Anterior cingulate cortex (tissue), 58 donors: ENCODE data around the gene SFXN3.
A peak's percentile ranks its signal among the peaks of the same experiment; 100 is the strongest.

ENCODE experiments used
- DNase-seq, 58 donors: peaks; one replicate each; lab custom pipeline; 2025; lab: John Stamatoyannopoulos, UW

Gene SFXN3

DNA sequence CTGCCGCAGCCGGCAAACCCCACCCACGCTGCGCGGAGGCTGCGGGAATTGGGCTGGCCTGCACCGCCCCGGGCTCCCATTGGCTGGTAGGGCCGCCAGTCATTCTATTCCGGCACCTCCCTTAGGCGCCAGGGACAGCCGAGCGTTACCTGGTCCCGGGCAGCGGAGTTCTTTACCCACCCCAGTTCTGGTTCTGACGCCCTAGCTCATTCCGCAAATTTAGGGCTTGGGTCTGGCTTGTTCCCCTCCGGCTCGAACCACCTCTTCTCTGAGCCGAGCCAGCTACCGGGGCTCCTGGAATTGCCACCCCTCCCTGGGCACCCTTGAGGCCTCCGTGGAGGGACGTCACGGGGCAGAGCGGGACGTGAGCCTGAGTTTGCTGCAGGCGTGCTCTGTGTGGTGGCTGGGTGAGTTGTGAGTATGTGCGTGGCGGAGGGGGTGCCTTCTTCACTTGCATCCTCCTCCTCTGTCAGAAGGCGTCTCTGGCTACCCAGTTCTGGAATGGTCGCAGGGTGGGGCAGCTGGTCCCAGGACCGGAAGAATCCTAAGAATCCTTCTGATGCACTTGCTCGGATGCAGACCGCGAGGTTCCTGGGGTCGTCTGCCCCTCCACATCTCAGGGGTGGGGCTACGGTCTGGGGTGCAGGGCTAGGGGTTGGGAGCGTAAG lies at the start of gene SFXN3, which contains the start of gene PDZD7:
SFXN3 (plus strand) TSS at position 107 of the 668 bp plus-strand sequence. CDS start 3,461 bp downstream, outside the sequence.
PDZD7 (minus strand) TSS at position 2 of the 668 bp plus-strand sequence. CDS start 910 bp downstream, outside the sequence.
- DNase-seq, result peak; percentile 51 to 98 (median 92)

- DNase-seq, result no peak
Measured at GRCh38 chr10:100982916-100983830, 47.9 kb upstream of the SFXN3 start.

GRCh38 chr10:100983868-100984671 lies 47.0 kb upstream of the SFXN3 start:
- no peak for DNase-seq

GRCh38 chr10:100984672-100985177 lies 46.3 kb upstream of the SFXN3 start:
- no peak for DNase-seq

DNA sequence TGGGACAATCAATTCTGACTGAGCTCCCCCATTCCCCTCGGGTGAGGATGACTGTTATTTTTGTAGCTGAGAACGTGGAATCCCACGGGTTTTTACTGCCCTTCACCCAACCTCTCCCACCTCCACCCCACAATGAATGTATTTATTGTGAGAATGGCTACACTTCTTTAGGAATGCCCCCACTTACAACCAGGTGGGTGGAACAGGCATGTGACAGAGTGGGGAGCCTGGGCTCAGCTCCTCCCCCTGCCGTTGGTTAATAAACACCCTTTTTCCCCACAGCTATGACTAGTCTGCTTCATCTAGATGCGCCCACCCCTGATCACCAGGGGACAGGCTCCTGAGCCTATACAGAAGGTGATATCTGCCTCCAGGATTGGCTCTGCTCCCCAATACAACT lies 45.7 kb upstream of the SFXN3 start:
- DNase-seq, result no peak

DNA sequence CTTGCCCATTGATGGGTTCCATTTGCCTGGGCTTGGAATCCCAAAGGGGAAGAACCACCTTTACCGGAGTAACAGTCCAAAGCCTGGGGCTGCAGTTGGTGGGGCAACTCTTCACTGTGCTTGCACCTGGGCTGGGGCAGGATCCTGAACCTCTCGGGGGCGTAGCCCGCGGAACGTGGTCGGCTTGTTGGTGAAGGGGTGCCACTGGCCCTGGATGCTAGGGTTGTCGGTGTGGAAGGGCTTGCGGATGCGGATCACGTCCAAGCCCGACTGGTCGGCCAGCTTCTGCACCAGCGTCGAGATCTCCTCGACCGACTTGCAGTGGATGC lies 44.4 kb upstream of the SFXN3 start:
- DNase-seq, result no peak

GRCh38 chr10:100986952-100987684 lies 43.9 kb upstream of the SFXN3 start, which contains the start of the genes MRPL43 and TWNK:
TSS of gene MRPL43 (minus strand) at chr10:100987497. CDS start at chr10:100987443, 54 bp downstream.
TSS of gene TWNK (plus strand) at chr10:100987543. CDS start at chr10:100988211, 668 bp downstream.
- DNase-seq, result peak; percentile 24 to 92 (median 80)

DNA sequence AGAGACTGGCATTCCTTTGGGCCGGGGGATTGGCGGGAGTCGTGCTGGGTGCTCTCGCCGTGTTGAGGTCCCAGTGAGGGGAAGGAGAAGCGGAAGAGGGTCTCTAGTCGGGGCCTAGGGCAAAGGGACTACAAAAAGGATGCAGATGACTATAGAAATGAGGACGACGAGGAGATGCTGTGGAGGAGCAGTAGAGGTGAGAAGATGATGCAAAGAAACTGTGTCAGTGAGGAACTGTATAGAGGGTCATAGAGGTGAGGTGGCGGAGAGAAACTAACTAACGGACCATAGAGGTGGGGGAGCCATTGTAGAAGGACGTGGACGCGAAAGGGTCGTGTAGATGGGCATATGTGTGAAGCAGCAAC lies 43.4 kb upstream of the SFXN3 start:
- no peak for DNase-seq

GRCh38 chr10:100988166-100988565 lies 42.9 kb upstream of the SFXN3 start:
- DNase-seq, result no peak

GRCh38 chr10:100989088-100989487 lies 41.9 kb upstream of the SFXN3 start:
- DNase-seq, result no peak

DNA sequence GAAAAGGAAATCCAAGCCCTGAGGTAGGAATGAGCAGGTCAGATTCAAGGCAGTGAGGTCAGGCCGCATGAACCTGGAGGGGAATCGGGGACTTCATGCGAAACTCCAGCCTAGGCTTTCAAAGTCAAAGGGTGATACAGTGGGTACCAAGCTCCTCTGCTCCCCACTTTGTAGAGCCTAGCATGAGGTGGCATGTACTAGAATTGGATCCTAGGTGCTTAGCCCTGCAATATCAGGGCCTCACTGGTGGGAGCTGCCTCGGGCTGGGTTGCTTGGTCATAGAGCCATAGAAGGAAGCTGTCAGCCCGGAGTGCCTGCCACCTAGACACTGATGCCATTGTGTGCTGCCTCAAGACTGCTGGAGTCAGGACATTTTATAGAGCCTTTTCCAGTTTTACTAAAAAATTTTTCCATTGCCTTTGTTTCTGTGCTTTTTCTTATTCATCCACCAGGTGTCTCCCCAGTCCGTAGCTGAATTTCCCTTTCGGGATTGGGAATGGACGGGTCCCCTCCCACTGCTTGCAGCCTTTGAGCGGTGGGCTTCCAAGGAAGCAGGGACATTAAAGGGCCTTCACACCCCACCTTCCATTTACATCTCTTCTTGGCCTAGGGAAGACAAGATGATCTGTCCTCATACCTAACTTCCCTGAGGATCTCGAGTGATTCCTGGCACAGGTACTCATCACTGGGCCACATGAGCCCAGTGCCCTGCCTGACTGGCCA lies 36.9 kb upstream of the SFXN3 start:
- DNase-seq, result peak in 27 of 58 donors; percentile 12 to 68 (median 36)

GRCh38 chr10:100995181-100995580 lies 35.9 kb upstream of the SFXN3 start:
- DNase-seq, result no peak

DNA sequence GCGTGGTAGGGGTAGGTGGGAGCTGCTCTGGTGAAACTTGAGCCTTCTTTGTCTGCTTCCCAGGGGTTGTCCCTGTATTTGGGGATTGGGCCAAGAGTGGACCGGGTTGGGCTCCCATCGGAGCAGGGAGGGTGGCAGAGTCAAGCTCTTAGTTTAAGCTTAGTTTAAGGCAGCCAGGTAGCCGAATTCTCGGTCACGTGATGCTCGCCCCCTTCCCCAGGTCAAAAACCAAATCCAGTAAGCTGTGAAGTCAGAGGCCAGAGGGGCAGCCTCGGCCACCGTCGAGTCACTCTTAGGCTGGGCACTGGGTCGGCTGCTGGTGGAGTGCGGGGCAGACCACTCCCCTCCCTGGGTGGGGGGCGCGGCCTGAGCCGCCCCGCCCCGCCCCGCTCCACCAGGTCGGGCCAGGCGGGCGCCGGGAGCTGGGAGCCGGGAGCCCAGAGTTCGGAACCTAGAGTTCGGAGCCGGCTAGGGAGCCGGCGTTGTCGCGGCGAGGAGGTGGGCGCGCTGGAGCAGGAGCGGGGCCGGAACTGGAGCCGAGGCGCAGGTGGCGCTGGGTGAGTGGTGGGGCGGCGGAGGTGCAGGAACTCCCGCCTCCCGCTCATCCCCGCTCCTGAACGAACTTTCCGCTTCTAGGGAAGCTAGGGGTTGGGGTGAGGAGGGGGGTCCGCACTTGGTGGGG lies 34.2 kb upstream of the SFXN3 start:
- DNase-seq, result peak in 6 of 58 donors; percentile 16 to 57 (median 43)

DNA sequence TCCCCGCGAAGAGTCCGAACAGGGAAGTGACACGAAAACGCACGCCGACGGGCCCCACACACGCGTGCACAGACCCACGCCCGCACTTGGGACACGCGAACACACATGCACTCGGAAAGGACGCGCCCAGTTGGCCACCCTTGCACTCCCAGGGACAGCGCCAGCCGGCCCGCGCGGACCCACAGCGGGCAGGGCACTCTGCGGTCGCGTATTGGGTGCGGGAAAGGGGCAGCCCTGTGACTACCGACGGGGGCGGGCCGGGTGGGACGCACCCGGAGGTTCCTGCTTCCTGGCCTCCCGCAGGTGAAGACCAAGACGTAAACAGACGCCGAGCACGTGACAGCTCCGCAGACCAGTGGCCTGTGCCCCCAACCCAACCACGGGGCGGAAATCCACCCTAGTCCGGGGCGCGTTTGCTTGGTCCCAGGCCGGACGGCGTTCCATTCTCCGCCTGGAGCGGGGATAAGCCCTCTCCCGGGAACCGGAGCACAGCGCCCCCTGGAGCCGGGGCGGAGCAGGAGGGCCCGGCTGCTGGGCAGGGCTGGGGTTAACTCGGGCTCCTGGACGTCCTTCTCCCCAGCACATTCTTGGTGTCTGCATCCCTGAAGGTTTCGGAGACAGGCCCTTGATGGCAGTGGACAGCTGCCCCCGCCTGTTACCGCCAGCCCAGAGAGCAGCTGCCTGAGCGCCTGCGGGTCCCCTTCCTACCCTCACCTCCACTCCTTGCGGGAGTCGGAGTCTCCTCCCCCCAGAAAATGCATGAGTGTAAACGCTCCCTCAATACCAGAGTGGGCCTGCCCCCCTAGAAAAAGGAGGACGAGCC lies 33.5 kb upstream of the SFXN3 start:
- peak in 49 of 58 donors; percentile 23 to 85 (median 72) for DNase-seq

DNA sequence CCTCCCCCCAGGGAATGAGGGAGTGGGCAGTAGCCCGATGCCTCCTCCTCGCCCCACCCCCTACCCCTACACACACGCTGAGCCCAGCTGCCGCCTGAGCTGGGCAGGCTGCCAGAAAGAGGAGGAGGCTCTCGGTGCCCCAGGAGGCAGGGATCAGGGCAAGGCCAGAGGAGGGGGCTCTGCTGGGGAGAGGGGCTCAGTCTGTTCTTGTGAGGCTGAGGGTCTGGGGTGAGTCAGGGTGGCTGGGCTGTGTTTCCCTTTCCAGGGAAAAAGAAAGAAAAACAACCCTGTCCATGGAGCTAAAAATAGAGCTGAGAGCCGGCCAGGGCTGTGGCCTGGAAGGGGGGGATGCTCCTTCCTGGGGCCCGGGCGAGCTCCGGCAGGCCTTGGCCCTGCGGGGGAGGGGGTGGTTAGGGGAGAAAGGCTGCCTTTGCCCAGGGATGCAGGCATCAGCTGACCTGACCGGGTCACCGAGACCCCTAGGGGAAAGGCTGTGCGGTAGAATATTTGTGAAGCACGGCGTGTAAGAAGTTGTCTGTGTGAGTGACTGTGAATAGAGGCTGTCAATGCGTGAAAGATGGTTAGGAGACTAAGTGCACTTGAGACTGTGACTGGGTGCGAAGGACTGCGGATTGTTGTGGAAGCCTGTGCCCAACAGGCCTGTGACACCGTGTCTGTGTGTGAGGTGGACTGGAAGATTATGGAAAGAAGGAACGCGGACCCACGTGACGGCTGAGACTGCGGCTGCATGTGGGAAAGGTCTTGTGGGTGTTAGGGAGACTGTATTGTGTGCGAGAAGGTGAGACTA lies 32.6 kb upstream of the SFXN3 start:
- DNase-seq, result peak; percentile 5 to 96 (median 84)

GRCh38 chr10:100998991-100999741 lies 31.9 kb upstream of the SFXN3 start:
- DNase-seq, result peak; percentile 43 to 88 (median 78)
